CD4-positive, alpha-beta T cell (primary cell): ENCODE data around the gene IRX4. TPM values are rescaled to one million over a fixed set of nuclear protein-coding genes. Genes with fewer than 3 reads are reported as not detected.

Experiments
- ATAC-seq: fragments of 200-7000 bp; cut with Tn5 transposase; one replicate; pipeline ENCODE4 v1.10.0; 2022; ENCODE audit warnings: mild to moderate bottlenecking; ENCODE audit not compliant: poor library complexity
- CTCF ChIA-PET: fragments of 350-600 bp; sonication (Branson Sonifier 250); formaldehyde crosslinking; loops from one replicate; lab custom pipeline; 2021; ENCODE audit warnings: antibody characterized with exemption, inconsistent platforms; lab: Charles Lee
- POLR2A ChIA-PET: fragments of 350-600 bp; sonication (Branson Sonifier 250); formaldehyde crosslinking; loops from one replicate; lab custom pipeline; 2021; ENCODE audit warnings: antibody characterized with exemption, inconsistent platforms; lab: Charles Lee
- DNase-seq, 14 experiments: peaks; one replicate each; pipeline ENCODE4 v3.0.0-alpha.2; 2013 to 2020; ENCODE audit warnings: mixed read lengths in 2 of 14
- H3K27ac ChIP-seq, 2 donors: one replicate each; pipeline versions ENCODE4 v1.5.1 to v1.7.0; 2013; ENCODE audit warnings: low read length in 2 of 2, low read depth in 1 of 2, mild to moderate bottlenecking in 1 of 2
- H3K27me3 ChIP-seq, 2 experiments: 1 replicate in 1 of 2; 2 replicates in 1 of 2; pipeline versions ENCODE4 v1.6.1 to v1.7.0; 2013; ENCODE audit warnings: low read length in 2 of 2, control low read depth in 1 of 2, mild to moderate bottlenecking in 1 of 2, moderate library complexity in 1 of 2; ENCODE audit not compliant: insufficient read depth in 2 of 2, control insufficient read depth in 1 of 2
- H3K36me3 ChIP-seq: one replicate; pipeline ENCODE4 v1.6.1; 2013; ENCODE audit warnings: low read length, control low read depth; ENCODE audit not compliant: insufficient read depth
- H3K4me1 ChIP-seq: one replicate; pipeline ENCODE4 v1.6.1; 2013; ENCODE audit warnings: low read length, control low read depth; ENCODE audit not compliant: insufficient read depth
- H3K4me3 ChIP-seq: one replicate; pipeline ENCODE4 v1.5.1; 2013; ENCODE audit warnings: mild to moderate bottlenecking, low read length, moderate library complexity
- H3K9me3 ChIP-seq, 2 experiments: 1 replicate in 1 of 2; 2 replicates in 1 of 2; pipeline versions ENCODE4 v1.6.1 to v1.7.0; 2013; ENCODE audit warnings: low read length in 2 of 2, mild to moderate bottlenecking in 2 of 2, control low read depth in 1 of 2, moderate library complexity in 1 of 2; ENCODE audit not compliant: control insufficient read depth in 1 of 2, insufficient read depth in 1 of 2
- H3K27ac Mint-ChIP-seq: one replicate; pipeline ENCODE4 v1.8.0; 2020; ENCODE audit warnings: mixed read lengths
- H3K27me3 Mint-ChIP-seq: one replicate; pipeline ENCODE4 v1.8.0; 2021; ENCODE audit warnings: mixed read lengths
- H3K36me3 Mint-ChIP-seq: one replicate; pipeline ENCODE4 v1.8.0; 2021; ENCODE audit warnings: low read depth, mixed read lengths
- H3K4me1 Mint-ChIP-seq: one replicate; pipeline ENCODE4 v1.8.0; 2021; ENCODE audit warnings: low read depth, mixed read lengths
- H3K4me3 Mint-ChIP-seq: one replicate; pipeline ENCODE4 v1.8.0; 2020; ENCODE audit warnings: mild to moderate bottlenecking, mixed read lengths
- H3K9me3 Mint-ChIP-seq: one replicate; pipeline ENCODE4 v1.8.0; 2020; ENCODE audit warnings: mixed read lengths
- intact Hi-C, 2 experiments: fragments of 100-400 bp; cut with DNase I in 1 of 2; cut with micrococcal nuclease in 1 of 2; formaldehyde crosslinking; loops; one replicate each; pipeline versions ENCODE4 v1.15.1 to v1.9.0; 2023 to 2025; cut with DNase I, micrococcal nuclease
- polyA plus RNA-seq, 2 donors: library from polyadenylated mRNA; unstranded; fragments of 120-200 nt; gene quantifications; one replicate each; pipeline ENCODE4 v1.2.1, GENCODE V29; 2013
- total RNA-seq, 174 experiments: library from RNA in 2 of 174; stranded (reverse) in 2 of 174; gene quantifications; one replicate each; pipeline ENCODE4 v1.2.3 and lab custom pipeline; 2021 to 2026
- TF ChIP-seq, protein P1 (sequence below): fragments of 200-600 bp; IDR thresholded peaks from one replicate; pipeline ENCODE4 v1.8.0; 2022; ENCODE audit warnings: antibody characterized with exemption, mild to moderate bottlenecking

IRX4 gene
- total RNA-seq = not detected
- not detected for polyA plus RNA-seq (2013, experiment 1 of 2)
- polyA plus RNA-seq (2013, experiment 2 of 2) = not detected
- total RNA-seq (lab: John Stamatoyannopoulos, UW) = 0 to 0.19 (median 0) reads per million in 172 experiments

DNA sequence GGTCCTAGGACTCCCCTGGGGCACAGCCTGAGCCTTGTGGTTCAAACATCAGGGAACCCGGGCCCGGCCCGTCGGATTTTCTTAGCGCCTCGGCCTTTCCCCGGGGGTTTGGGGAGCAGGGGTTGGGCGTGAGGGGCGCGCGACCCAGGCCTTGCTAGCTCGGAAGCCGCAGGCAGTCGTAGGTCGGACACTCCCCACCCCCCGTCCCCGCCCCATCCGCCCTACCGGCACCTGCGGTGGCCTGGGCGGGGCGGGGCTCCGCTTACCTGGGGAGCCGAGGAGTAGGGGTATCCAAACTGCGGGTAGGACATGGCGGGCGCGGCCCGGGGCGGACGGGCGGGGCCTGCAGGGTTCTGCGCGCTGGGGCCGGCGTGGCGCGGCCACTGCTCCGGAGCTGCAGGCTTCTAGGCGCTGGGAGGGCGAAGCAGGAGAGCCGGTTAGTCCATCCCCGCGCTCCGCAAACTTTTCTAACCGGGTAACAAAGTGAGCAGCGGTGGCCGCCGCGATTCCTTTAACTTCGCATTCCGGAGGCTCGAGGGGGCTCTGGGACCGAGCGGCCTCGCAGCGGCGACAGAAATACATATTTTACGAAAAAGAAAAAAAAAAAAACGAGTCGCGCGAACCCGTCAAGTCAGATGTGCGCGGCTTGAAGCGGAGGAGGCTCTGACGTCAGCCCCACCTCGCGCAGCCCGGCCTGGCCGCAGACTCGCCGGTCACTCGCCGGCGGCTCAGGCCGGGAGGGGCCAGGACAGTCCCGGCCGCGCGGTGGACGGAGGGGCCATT, at the start of gene IRX4:
IRX4 (minus strand) TSS at position 589 of the 783 bp plus-strand sequence; CDS start at position 311, 278 bp downstream.
- intact Hi-C loops = no loop called here
- Mint-ChIP-seq H3K27ac (no peak within 1 kb of the TSS), H3K4me1 (peaks cover 11% of the 10 kb centered on the region), H3K36me3 (no peaks in the 10 kb centered on the region), H3K27me3 (peaks cover 41% of the 10 kb centered on the region), H3K4me3 (no peak within 1 kb of the TSS), H3K9me3 (no peaks in the 10 kb centered on the region)
- peaks cover 10% of the 10 kb centered on the region for H3K4me1 ChIP-seq
- peaks cover 39 to 81% of the 10 kb centered on the region in 2 experiments for H3K27me3 ChIP-seq
- DNase-seq (no peak), ATAC-seq (no peak)
- no peaks in the 10 kb centered on the region for H3K36me3 ChIP-seq
- no peak within 1 kb of the TSS for H3K4me3 ChIP-seq
- H3K9me3 ChIP-seq = peaks cover 0 to 43% of the 10 kb centered on the region in 2 experiments
- ChIA-PET POLR2A (no interaction called here), CTCF (no interaction called here)
- no peak within 1 kb of the TSS for H3K27ac ChIP-seq
- TF ChIP-seq, protein P1, sequence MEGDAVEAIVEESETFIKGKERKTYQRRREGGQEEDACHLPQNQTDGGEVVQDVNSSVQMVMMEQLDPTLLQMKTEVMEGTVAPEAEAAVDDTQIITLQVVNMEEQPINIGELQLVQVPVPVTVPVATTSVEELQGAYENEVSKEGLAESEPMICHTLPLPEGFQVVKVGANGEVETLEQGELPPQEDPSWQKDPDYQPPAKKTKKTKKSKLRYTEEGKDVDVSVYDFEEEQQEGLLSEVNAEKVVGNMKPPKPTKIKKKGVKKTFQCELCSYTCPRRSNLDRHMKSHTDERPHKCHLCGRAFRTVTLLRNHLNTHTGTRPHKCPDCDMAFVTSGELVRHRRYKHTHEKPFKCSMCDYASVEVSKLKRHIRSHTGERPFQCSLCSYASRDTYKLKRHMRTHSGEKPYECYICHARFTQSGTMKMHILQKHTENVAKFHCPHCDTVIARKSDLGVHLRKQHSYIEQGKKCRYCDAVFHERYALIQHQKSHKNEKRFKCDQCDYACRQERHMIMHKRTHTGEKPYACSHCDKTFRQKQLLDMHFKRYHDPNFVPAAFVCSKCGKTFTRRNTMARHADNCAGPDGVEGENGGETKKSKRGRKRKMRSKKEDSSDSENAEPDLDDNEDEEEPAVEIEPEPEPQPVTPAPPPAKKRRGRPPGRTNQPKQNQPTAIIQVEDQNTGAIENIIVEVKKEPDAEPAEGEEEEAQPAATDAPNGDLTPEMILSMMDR = no peak

DNA sequence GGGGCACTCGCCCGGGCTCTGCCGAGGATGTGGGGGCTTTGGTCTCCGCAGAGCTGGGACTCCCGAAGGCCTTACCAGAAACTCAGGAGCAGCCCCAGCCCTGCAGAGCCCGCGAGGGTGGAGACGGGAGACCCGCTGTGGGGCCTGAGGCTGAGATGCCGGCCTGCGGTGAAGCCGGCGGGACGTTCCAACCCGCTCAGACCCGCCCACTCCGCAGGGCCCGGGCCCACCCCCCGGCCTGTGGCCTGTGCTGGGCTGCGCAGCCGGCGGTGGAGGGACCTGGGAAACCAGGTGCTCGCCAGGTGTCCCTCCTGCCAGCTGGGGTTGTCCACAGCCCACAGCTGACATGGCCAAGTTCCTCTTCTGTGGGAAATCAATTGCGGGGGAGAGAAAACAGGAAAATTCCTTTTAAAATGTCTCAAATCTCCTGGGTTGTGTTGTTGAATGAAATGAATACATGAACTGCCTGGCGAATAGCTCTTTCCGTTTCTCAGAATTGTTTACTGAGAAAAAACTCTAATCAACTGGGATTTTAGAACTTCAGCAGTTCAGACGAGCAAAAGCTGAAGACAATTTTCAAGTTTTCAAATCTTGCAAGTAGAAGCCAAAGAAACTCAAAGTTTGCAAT, 49.0 kb upstream of the IRX4 start:
- Mint-ChIP-seq H3K27me3 (peaks cover 44% of the 10 kb centered on the region), H3K27ac (no peak overlapping the region), H3K4me3 (no peak overlapping the region), H3K4me1 (no peaks in the 10 kb centered on the region), H3K9me3 (no peaks in the 10 kb centered on the region), H3K36me3 (no peaks in the 10 kb centered on the region)
- peaks cover 0 to 6% of the 10 kb centered on the region in 2 experiments for H3K9me3 ChIP-seq
- POLR2A ChIA-PET = no interaction called here
- TF ChIP-seq, protein P1 = no peak
- H3K27me3 ChIP-seq = peaks cover 24 to 56% of the 10 kb centered on the region in 2 experiments
- ATAC-seq (no peak), DNase-seq (no peak)
- H3K36me3 ChIP-seq = no peaks in the 10 kb centered on the region
- intact Hi-C loops = no loop called here
- H3K27ac ChIP-seq = no peak overlapping the region
- CTCF ChIA-PET = no interaction called here
- no peak overlapping the region for H3K4me3 ChIP-seq
- H3K4me1 ChIP-seq = no peaks in the 10 kb centered on the region

DNA sequence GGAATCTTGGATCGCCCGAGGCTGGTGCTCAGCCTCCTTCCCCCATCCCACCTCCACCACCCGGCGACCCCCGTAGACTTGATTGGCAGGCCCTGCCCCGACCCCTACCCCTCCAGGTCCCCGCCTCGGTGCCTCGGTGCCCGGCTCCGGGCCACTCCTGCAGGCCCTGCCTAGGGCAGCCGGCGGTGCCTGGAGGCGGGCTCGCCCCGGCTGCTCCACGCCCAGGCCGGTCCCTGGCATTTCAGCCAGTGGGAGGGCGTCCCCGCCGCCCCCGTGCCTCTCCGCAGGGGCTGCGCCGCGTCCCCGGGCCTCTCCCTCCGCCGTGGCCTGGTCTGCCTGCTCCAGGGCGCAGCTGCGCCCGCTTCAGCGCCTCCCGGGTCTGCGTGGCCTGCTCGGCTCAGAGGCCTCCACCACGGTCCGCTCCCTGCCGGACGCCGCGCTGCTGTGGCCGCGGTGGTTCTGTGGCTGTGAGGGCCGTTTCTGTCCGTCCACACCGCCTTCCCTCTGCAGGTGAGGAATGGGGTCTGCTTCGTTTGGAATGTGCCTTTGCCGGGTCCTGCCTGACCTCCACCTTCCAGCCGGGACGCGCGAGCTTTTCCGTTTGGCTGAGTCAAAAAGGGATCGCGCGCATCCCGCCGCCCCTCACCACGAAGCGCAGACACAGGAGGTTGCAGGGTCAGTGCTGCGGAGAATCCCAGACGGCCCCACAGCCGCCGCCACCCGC, 48.3 kb upstream of the IRX4 start:
- H3K36me3 Mint-ChIP-seq = no peaks in the 10 kb centered on the region
- no peaks in the 10 kb centered on the region for H3K4me1 ChIP-seq
- H3K27me3 Mint-ChIP-seq = peaks cover 38% of the 10 kb centered on the region
- CTCF ChIA-PET = no interaction called here
- peaks cover 24 to 57% of the 10 kb centered on the region in 2 experiments for H3K27me3 ChIP-seq
- H3K4me3 Mint-ChIP-seq = no peak overlapping the region
- H3K4me1 Mint-ChIP-seq = no peaks in the 10 kb centered on the region
- TF ChIP-seq, protein P1 = no peak
- no peaks in the 10 kb centered on the region for H3K36me3 ChIP-seq
- no peaks in the 10 kb centered on the region for H3K9me3 Mint-ChIP-seq
- intact Hi-C loops = no loop called here
- ATAC-seq = no peak
- H3K27ac Mint-ChIP-seq = no peak overlapping the region
- no peak overlapping the region for H3K4me3 ChIP-seq
- peaks cover 0 to 6% of the 10 kb centered on the region in 2 experiments for H3K9me3 ChIP-seq
- POLR2A ChIA-PET = no interaction called here
- H3K27ac ChIP-seq = no peak overlapping the region
- DNase-seq = peak in 1 of 14 experiments; percentile 23
